Smooth muscle cell (in vitro differentiated cells): ENCODE results near the gene LRMDA. TPM values are rescaled to one million over a fixed set of nuclear protein-coding genes. Genes with fewer than 3 reads are reported as not detected.

Source experiments
- DNase-seq: peaks from one replicate; lab custom pipeline; 2025; ENCODE audit not compliant: unreplicated experiment; lab: John Stamatoyannopoulos, UW
- H2AFZ ChIP-seq: fragments of 200-600 bp; sonication (generic); 2 replicates; pipeline ENCODE4 v1.6.0; 2016; ENCODE audit warnings: antibody characterized with exemption, low read depth, mild to moderate bottlenecking
- H3F3A ChIP-seq: fragments of 200-600 bp; sonication (generic); 2 replicates; pipeline ENCODE4 v1.6.0; 2017; ENCODE audit warnings: antibody characterized with exemption, low read depth
- H3K27ac ChIP-seq: fragments of 200-600 bp; sonication (generic); 2 replicates; pipeline ENCODE4 v1.5.1; 2016; ENCODE audit warnings: low read depth, mild to moderate bottlenecking
- H3K27me3 ChIP-seq: fragments of 200-600 bp; sonication (generic); 2 replicates; pipeline ENCODE4 v1.6.1; 2016; ENCODE audit warnings: low read depth, mild to moderate bottlenecking
- H3K36me3 ChIP-seq: fragments of 200-600 bp; sonication (generic); 2 replicates; pipeline ENCODE4 v1.5.1; 2016; ENCODE audit warnings: low read depth
- H3K4me1 ChIP-seq: fragments of 200-600 bp; sonication (generic); 2 replicates; pipeline ENCODE4 v1.5.1; 2016; ENCODE audit warnings: low read depth
- H3K4me2 ChIP-seq: fragments of 200-600 bp; sonication (generic); 2 replicates; pipeline ENCODE4 v1.6.0; 2016; ENCODE audit warnings: mild to moderate bottlenecking
- H3K4me3 ChIP-seq: fragments of 200-600 bp; sonication (generic); 2 replicates; pipeline ENCODE4 v1.5.1; 2016; ENCODE audit warnings: mild to moderate bottlenecking
- H3K79me2 ChIP-seq: fragments of 200-600 bp; sonication (generic); 2 replicates; pipeline ENCODE4 v1.6.0; 2016; ENCODE audit warnings: low read depth, mild to moderate bottlenecking
- H3K9ac ChIP-seq: fragments of 200-600 bp; sonication (generic); 2 replicates; pipeline ENCODE4 v1.6.0; 2016; ENCODE audit warnings: low read depth
- H3K9me3 ChIP-seq: fragments of 200-600 bp; sonication (generic); replicated peaks from 2 replicates; pipeline ENCODE4 v1.5.1; 2016; ENCODE audit warnings: low read depth
- H4K20me1 ChIP-seq: fragments of 200-600 bp; sonication (generic); 2 replicates; pipeline ENCODE4 v1.6.0; 2016; ENCODE audit warnings: low read depth
- CTCF ChIP-seq: fragments of 200-600 bp; sonication (generic); IDR thresholded peaks from 2 replicates; pipeline ENCODE4 v1.5.1; 2017; ENCODE audit warnings: borderline replicate concordance, mild to moderate bottlenecking, antibody characterized with exemption; ENCODE audit not compliant: insufficient read depth, poor library complexity, severe bottlenecking
- WGBS: methylation state at CpG from one replicate; pipeline ENCODE4 v1.1.7; 2016; ENCODE audit warnings: low lambda C conversion rate; 5-methylcytosine and 5-hydroxymethylcytosine counted together
- polyA plus RNA-seq: library from polyadenylated mRNA; unstranded; fragments of >200 nt; fragmentation: Nextera tagmentation; extraction: Ambion mirVana; gene quantifications from 2 replicates; pipeline ENCODE4 v1.2.1, GENCODE V29; 2016
- total RNA-seq: library from RNA; depleted of rRNA; stranded (reverse); fragments of >200 nt; gene quantifications from 2 replicates; pipeline ENCODE4 v1.2.3, GENCODE V29; 2014

LRMDA gene
- total and polyA plus RNA-seq, 2 experiments from 2014 or later: 1.5 to 1.6 TPM

GRCh38 chr10:76117949-76118348 is 686.5 kb downstream of the LRMDA start:
- Histone ChIP-seq H3K4me3 (no peak overlapping the region), H3K36me3 (no peaks in the 10 kb centered on the region), H3K4me1 (peaks cover 23% of the 10 kb centered on the region), H3F3A (peaks cover 14% of the 10 kb centered on the region), H3K79me2 (no peaks in the 10 kb centered on the region), H3K9me3 (no peaks in the 10 kb centered on the region), H3K27me3 (no peaks in the 10 kb centered on the region), H2AFZ (no peak overlapping the region), H3K4me2 (no peak overlapping the region), H3K27ac (no peak overlapping the region), H4K20me1 (no peaks in the 10 kb centered on the region), H3K9ac (no peak overlapping the region)
- TF ChIP-seq CTCF: no peak
- no peak for DNase-seq

- TF ChIP-seq CTCF: no peak
- H3K79me2 ChIP-seq: no peaks in the 10 kb centered on the region
- no peaks in the 10 kb centered on the region for H3K9me3 ChIP-seq
- no peak overlapping the region for H3K4me3 ChIP-seq
- no peak for DNase-seq
- no peaks in the 10 kb centered on the region for H3K27me3 ChIP-seq
- peaks cover 12% of the 10 kb centered on the region for H3F3A ChIP-seq
- no peaks in the 10 kb centered on the region for H4K20me1 ChIP-seq
- 84% methylated on average over 2 of the region's 2 CpGs for WGBS
- no peak overlapping the region for H3K9ac ChIP-seq
- peaks cover 12% of the 10 kb centered on the region for H3K4me1 ChIP-seq
- no peak overlapping the region for H3K4me2 ChIP-seq
- no peak overlapping the region for H3K27ac ChIP-seq
- H3K36me3 ChIP-seq: no peaks in the 10 kb centered on the region
- H2AFZ ChIP-seq: no peak overlapping the region
Observed at GRCh38 chr10:76119036-76119435, 687.6 kb downstream of the LRMDA start.

- Histone ChIP-seq H3K4me1 (peaks cover 10% of the 10 kb centered on the region), H3K36me3 (no peaks in the 10 kb centered on the region), H3K9ac (no peak overlapping the region), H3K9me3 (no peaks in the 10 kb centered on the region), H3K27me3 (no peaks in the 10 kb centered on the region), H2AFZ (no peak overlapping the region), H3K27ac (no peak overlapping the region), H3K79me2 (no peaks in the 10 kb centered on the region), H3K4me3 (no peak overlapping the region), H3F3A (peaks cover 7% of the 10 kb centered on the region), H3K4me2 (no peak overlapping the region), H4K20me1 (no peaks in the 10 kb centered on the region)
- no peak for DNase-seq
- no peak for TF ChIP-seq CTCF
- 97% methylated on average over 1 of the region's 1 CpG for WGBS
Observed at GRCh38 chr10:76119515-76119914, 688.1 kb downstream of the LRMDA start.

GRCh38 chr10:76122056-76122455 is 690.6 kb downstream of the LRMDA start:
- Histone ChIP-seq H3K9me3 (no peaks in the 10 kb centered on the region), H4K20me1 (no peaks in the 10 kb centered on the region), H3F3A (peaks cover 9% of the 10 kb centered on the region), H3K27ac (no peak overlapping the region), H3K4me3 (no peak overlapping the region), H3K27me3 (no peaks in the 10 kb centered on the region), H2AFZ (no peak overlapping the region), H3K9ac (no peak overlapping the region), H3K36me3 (no peaks in the 10 kb centered on the region), H3K4me2 (no peak overlapping the region), H3K4me1 (peaks cover 9% of the 10 kb centered on the region), H3K79me2 (no peaks in the 10 kb centered on the region)
- 95% methylated on average over 4 of the region's 4 CpGs for WGBS
- DNase-seq: no peak
- TF ChIP-seq CTCF: no peak
